Measurements from ENCODE around the gene ARG2. TPM values are rescaled to one million over a fixed set of nuclear protein-coding genes. Genes with fewer than 3 reads are reported as not detected.

ARG2 gene
- total RNA-seq, 2 donors from 2014 or later = 4.7 to 11.5 TPM

DNA sequence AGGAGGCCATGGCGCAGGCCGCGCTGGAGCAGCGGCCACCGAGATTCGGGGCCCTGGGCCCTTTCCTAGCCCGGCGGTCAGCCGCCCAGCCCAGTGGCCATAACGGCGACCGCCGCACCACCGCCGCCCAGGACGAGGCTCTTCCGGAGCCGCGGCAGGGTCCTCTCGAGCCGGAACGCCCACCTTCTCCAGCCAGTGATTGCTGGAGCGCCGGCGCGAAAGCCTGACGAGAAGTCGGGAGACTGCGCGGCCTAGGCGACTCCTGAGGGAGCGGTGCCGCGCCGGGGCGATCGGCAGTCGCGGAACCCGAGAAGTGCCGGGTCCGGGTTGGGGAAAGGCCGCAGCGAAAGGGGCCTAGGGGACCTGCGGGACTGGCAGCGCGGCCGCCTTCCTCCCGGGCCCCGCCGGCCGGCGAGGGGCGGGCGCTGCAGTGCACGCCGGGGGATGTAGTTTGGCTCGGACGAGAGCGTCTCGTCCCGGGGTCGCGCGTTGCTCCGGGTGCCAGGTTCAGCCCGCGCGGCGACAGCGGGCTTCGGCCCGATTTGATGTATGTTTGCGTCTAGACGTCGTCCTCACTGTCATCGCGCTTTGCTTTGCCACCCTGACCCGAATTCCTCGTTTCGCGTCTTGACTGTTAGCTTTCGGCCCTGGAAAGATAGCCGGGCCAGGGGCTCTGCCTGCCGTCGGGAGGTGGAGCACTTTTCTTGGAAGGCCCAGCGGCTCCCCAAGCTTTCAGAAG lies 54.9 kb downstream of the ARG2 start, which contains the start of gene VTI1B:
VTI1B (minus strand) TSS at position 153 of the 739 bp plus-strand sequence; CDS start at position 10, 143 bp downstream.
- Histone ChIP-seq H3K27ac (peak within 1 kb of the TSS; percentile 94), H3K9ac (ENCODE audit: low read depth in 2 of 2, low read length in 2 of 2) (peak within 1 kb of the TSS; percentile 89 to 97), H3K27me3 (no peaks in the 10 kb centered on the region), H3K36me3 (no peaks in the 10 kb centered on the region), H3K4me3 (peak within 1 kb of the TSS; percentile 100), H3K9me3 (no peaks in the 10 kb centered on the region), H3K4me1 (peaks cover 7% of the 10 kb centered on the region)
- DNase-seq = peak; percentile 80
- intact Hi-C loops (cut with DNase I) = no loop called here
- no peak for TF ChIP-seq CTCF (IDR thresholded peaks at IDR 0.05)

DNA sequence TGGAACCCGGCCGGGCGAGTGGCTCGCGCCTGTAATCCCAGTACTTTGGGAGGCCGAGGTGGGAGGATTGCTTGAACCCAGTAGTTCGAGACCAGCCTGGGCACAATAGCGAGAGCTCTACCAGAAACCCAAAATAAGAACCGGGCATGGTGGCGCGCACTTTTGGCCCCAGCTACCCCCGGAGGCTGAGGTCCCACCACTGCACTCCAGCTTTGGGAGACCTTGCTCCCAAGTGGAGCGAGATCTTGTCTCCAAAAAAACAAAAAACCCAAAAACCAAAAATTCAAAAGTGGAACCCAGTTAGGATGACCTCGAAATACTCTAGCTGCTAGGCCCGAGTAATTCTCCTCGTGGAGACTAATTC lies 55.5 kb downstream of the ARG2 start:
- peaks cover 7% of the 10 kb centered on the region for H3K4me1 ChIP-seq
- TF ChIP-seq CTCF (IDR thresholded peaks at IDR 0.05) = no peak
- H3K27me3 ChIP-seq = no peaks in the 10 kb centered on the region
- H3K9me3 ChIP-seq = no peaks in the 10 kb centered on the region
- peak overlapping the region; percentile 94 for H3K27ac ChIP-seq
- intact Hi-C loops (cut with DNase I) = no loop called here
- H3K9ac ChIP-seq (ENCODE audit: low read depth in 2 of 2, low read length in 2 of 2) = peak overlapping the region; percentile 89 to 97
- peak overlapping the region; percentile 100 for H3K4me3 ChIP-seq
- H3K36me3 ChIP-seq = no peaks in the 10 kb centered on the region
- no peak for DNase-seq

DNA sequence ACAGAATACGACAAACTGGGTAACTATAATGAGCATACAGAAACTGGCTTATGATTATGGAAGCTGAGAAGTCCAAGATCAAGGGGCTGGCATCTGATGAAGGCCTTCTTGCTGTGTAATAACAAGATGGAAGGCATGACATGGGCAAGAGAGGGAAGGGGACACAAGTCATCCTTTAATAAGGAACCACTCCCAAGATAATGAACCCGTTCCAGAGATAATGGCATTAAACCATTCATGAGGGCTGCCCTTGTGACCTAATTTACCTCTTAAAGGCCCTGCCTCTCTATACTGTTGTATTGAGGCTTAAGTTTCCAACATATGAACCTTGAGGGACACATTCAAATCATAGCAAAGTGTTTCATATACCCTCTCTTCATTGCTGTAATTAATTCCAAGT lies 59.3 kb downstream of the ARG2 start:
- intact Hi-C loops (cut with DNase I) = no loop called here
- Histone ChIP-seq H3K27ac (no peak overlapping the region), H3K27me3 (no peaks in the 10 kb centered on the region), H3K4me1 (no peaks in the 10 kb centered on the region), H3K9ac (ENCODE audit: low read depth in 2 of 2, low read length in 2 of 2) (no peak overlapping the region), H3K9me3 (no peaks in the 10 kb centered on the region), H3K36me3 (no peaks in the 10 kb centered on the region), H3K4me3 (no peak overlapping the region)
- DNase-seq = no peak
- no peak for TF ChIP-seq CTCF (IDR thresholded peaks at IDR 0.05)

DNA sequence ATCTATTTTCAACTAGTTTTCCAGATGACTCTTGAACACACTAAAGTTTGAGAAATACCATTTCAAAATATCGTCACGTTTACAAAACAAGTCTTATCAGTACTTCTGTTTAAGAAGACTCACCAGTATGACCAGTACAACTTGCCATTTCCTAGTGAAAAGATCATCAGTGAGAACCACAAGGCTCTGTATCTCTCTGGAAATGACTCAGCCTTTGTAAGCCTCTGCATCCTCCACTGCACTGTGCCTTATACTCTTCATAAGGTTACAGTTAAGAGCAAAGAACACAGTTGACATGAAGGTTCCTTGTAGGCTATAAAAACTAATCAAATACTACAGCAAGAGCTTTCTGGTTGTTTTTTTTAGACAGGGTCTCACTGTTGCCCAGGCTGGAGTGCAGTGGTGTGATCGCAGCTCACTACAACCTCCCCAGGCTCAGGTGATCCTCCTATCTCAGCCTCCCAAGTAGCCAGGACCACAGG lies 60.4 kb downstream of the ARG2 start:
- Histone ChIP-seq H3K9ac (ENCODE audit: low read depth in 2 of 2, low read length in 2 of 2) (no peak overlapping the region), H3K9me3 (no peaks in the 10 kb centered on the region), H3K4me1 (no peaks in the 10 kb centered on the region), H3K27ac (no peak overlapping the region), H3K36me3 (no peaks in the 10 kb centered on the region), H3K4me3 (no peak overlapping the region), H3K27me3 (no peaks in the 10 kb centered on the region)
- no peak for TF ChIP-seq CTCF (IDR thresholded peaks at IDR 0.05)
- DNase-seq = no peak
- intact Hi-C loops (cut with DNase I) = loop anchor here (5.0 kb wide), 1 partner anchor 78 kb away; the partner anchor contains the start of gene PIGH

GRCh38 chr14:67680941-67681340 lies 61.2 kb downstream of the ARG2 start:
- TF ChIP-seq CTCF (IDR thresholded peaks at IDR 0.05) = no peak
- Histone ChIP-seq H3K4me1 (no peaks in the 10 kb centered on the region), H3K4me3 (no peak overlapping the region), H3K9me3 (no peaks in the 10 kb centered on the region), H3K27ac (no peak overlapping the region), H3K9ac (ENCODE audit: low read depth in 2 of 2, low read length in 2 of 2) (no peak overlapping the region), H3K27me3 (no peaks in the 10 kb centered on the region), H3K36me3 (no peaks in the 10 kb centered on the region)
- intact Hi-C loops (cut with DNase I) = loop anchor here (5.0 kb wide), 1 partner anchor 79 kb away; the partner anchor contains the start of gene PIGH
- DNase-seq = no peak

All from colonic mucosa (tissue), 4 donors.